GM19193 (cell line): Measurements from ENCODE around the gene PRKCE.

ENCODE experiments used
- POLR2A ChIP-seq: IDR thresholded peaks from 4 replicates; pipeline ENCODE4 v1.6.1; 2011; ENCODE audit not compliant: insufficient read depth, insufficient read length; ENCODE audit errors: extremely low read depth

Gene PRKCE

GRCh38 chr2:46029332-46029811 is 377.9 kb downstream of the PRKCE start:
- no peak for TF ChIP-seq POLR2A

- no peak for TF ChIP-seq POLR2A
Observed at GRCh38 chr2:46030330-46030729, 378.9 kb downstream of the PRKCE start.

- no peak for TF ChIP-seq POLR2A
Observed at GRCh38 chr2:46032161-46032813, 380.8 kb downstream of the PRKCE start.

GRCh38 chr2:46032996-46033395 is 381.5 kb downstream of the PRKCE start:
- no peak for TF ChIP-seq POLR2A

- TF ChIP-seq POLR2A = no peak
Observed at GRCh38 chr2:46034535-46034934, 383.1 kb downstream of the PRKCE start.

- TF ChIP-seq POLR2A = no peak
Observed at GRCh38 chr2:46036929-46037328, 385.5 kb downstream of the PRKCE start.

- TF ChIP-seq POLR2A = no peak
Observed at GRCh38 chr2:46039543-46040303, 388.2 kb downstream of the PRKCE start.

GRCh38 chr2:46040563-46041155 is 389.2 kb downstream of the PRKCE start:
- TF ChIP-seq POLR2A = no peak

- TF ChIP-seq POLR2A = no peak
Observed at GRCh38 chr2:46041434-46041833, 390.0 kb downstream of the PRKCE start.

GRCh38 chr2:46042207-46042637 is 390.7 kb downstream of the PRKCE start:
- TF ChIP-seq POLR2A = no peak

- TF ChIP-seq POLR2A = no peak
Observed at GRCh38 chr2:46042711-46043110, 391.2 kb downstream of the PRKCE start.

- TF ChIP-seq POLR2A = no peak
Observed at GRCh38 chr2:46045888-46046287, 394.4 kb downstream of the PRKCE start.

- no peak for TF ChIP-seq POLR2A
Observed at GRCh38 chr2:46047290-46047689, 395.8 kb downstream of the PRKCE start.

- TF ChIP-seq POLR2A = no peak
Observed at GRCh38 chr2:46048693-46049092, 397.2 kb downstream of the PRKCE start.

- no peak for TF ChIP-seq POLR2A
Observed at GRCh38 chr2:46050027-46050426, 398.6 kb downstream of the PRKCE start.

GRCh38 chr2:46050489-46050888 is 399.0 kb downstream of the PRKCE start:
- TF ChIP-seq POLR2A = no peak
